Measurements from ENCODE around the gene GFRA1. TPM values are rescaled to one million over a fixed set of nuclear protein-coding genes. Genes with fewer than 3 reads are reported as not detected.

Gene GFRA1
- polyA plus RNA-seq, 1 donor (not counting 4 experiments of a cell fraction or from before 2014, with no cell fraction given): not detected

GRCh38 chr10:116178086-116178605 is 94.9 kb downstream of the GFRA1 start:
- H2AFZ ChIP-seq (ENCODE audit: control insufficient read depth, low read length): no peak overlapping the region
- no peaks in the 10 kb centered on the region for H3K9me1 ChIP-seq (ENCODE audit: control insufficient read depth, extremely low read depth, insufficient read depth, low read length)
- FAIRE-seq: no peak
- no peak overlapping the region for H3K27ac ChIP-seq (ENCODE audit: control insufficient read depth, insufficient read depth, low read length)
- H3K4me3 ChIP-seq (ENCODE audit: control insufficient read depth in 2 of 3, extremely low read depth in 1 of 3, insufficient read depth in 2 of 3, low read depth in 1 of 3, low read length in 3 of 3): no peak overlapping the region
- TF ChIP-seq EZH2 (IDR thresholded peaks at IDR 0.05; ENCODE audit: low read length): no peak
- TF ChIP-seq, protein P1, sequence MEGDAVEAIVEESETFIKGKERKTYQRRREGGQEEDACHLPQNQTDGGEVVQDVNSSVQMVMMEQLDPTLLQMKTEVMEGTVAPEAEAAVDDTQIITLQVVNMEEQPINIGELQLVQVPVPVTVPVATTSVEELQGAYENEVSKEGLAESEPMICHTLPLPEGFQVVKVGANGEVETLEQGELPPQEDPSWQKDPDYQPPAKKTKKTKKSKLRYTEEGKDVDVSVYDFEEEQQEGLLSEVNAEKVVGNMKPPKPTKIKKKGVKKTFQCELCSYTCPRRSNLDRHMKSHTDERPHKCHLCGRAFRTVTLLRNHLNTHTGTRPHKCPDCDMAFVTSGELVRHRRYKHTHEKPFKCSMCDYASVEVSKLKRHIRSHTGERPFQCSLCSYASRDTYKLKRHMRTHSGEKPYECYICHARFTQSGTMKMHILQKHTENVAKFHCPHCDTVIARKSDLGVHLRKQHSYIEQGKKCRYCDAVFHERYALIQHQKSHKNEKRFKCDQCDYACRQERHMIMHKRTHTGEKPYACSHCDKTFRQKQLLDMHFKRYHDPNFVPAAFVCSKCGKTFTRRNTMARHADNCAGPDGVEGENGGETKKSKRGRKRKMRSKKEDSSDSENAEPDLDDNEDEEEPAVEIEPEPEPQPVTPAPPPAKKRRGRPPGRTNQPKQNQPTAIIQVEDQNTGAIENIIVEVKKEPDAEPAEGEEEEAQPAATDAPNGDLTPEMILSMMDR (optimal IDR thresholded peaks at IDR 0.05 in 1 of 3, IDR thresholded peaks at IDR 0.05 in 1 of 3, conservative IDR thresholded peaks at IDR 0.05 in 1 of 3; ENCODE audit: extremely low read depth in 1 of 3, insufficient read depth in 2 of 3, low read length in 3 of 3): no peak
- dilution Hi-C loops (cut with MboI; ENCODE audit: extremely low pct_ligation_motif_present, low sequenced_read_pairs): no loop called here
- H3K4me2 ChIP-seq (ENCODE audit: control insufficient read depth, extremely low read depth, insufficient read depth, low read depth, low read length): no peak overlapping the region
- no peaks in the 10 kb centered on the region for H3K9me3 ChIP-seq (ENCODE audit: control insufficient read depth, low read depth, low read length)
- no peaks in the 10 kb centered on the region for H4K20me1 ChIP-seq (ENCODE audit: control insufficient read depth, extremely low read depth, insufficient read depth, low read length)
- H3K9ac ChIP-seq (ENCODE audit: control insufficient read depth, extremely low read depth, insufficient read depth, low read length): no peak overlapping the region
- no peaks in the 10 kb centered on the region for H3K27me3 ChIP-seq (ENCODE audit: control insufficient read depth, extremely low read depth, insufficient read depth, low read length)
- no peaks in the 10 kb centered on the region for H3K79me2 ChIP-seq (ENCODE audit: control insufficient read depth, insufficient read depth, low read length)
- no peaks in the 10 kb centered on the region for H3K4me1 ChIP-seq (ENCODE audit: control insufficient read depth, extremely low read depth, insufficient read depth, low read length)
- no peak for DNase-seq (ENCODE audit: low read depth, low spot score)
- H3K36me3 ChIP-seq (ENCODE audit: control insufficient read depth in 2 of 2, extremely low read depth in 1 of 2, insufficient read depth in 2 of 2, low read length in 2 of 2): no peaks in the 10 kb centered on the region

- Histone ChIP-seq H3K27me3 (ENCODE audit: control insufficient read depth, extremely low read depth, insufficient read depth, low read length) (no peaks in the 10 kb centered on the region), H3K4me3 (ENCODE audit: control insufficient read depth in 2 of 3, extremely low read depth in 1 of 3, insufficient read depth in 2 of 3, low read depth in 1 of 3, low read length in 3 of 3) (no peak overlapping the region), H3K9me3 (ENCODE audit: control insufficient read depth, low read depth, low read length) (no peaks in the 10 kb centered on the region), H2AFZ (ENCODE audit: control insufficient read depth, low read length) (no peak overlapping the region), H3K4me2 (ENCODE audit: control insufficient read depth, extremely low read depth, insufficient read depth, low read depth, low read length) (no peak overlapping the region), H3K27ac (ENCODE audit: control insufficient read depth, insufficient read depth, low read length) (no peak overlapping the region), H3K36me3 (ENCODE audit: control insufficient read depth in 2 of 2, extremely low read depth in 1 of 2, insufficient read depth in 2 of 2, low read length in 2 of 2) (no peaks in the 10 kb centered on the region), H4K20me1 (ENCODE audit: control insufficient read depth, extremely low read depth, insufficient read depth, low read length) (no peaks in the 10 kb centered on the region), H3K79me2 (ENCODE audit: control insufficient read depth, insufficient read depth, low read length) (no peaks in the 10 kb centered on the region), H3K9me1 (ENCODE audit: control insufficient read depth, extremely low read depth, insufficient read depth, low read length) (no peaks in the 10 kb centered on the region), H3K9ac (ENCODE audit: control insufficient read depth, extremely low read depth, insufficient read depth, low read length) (no peak overlapping the region), H3K4me1 (ENCODE audit: control insufficient read depth, extremely low read depth, insufficient read depth, low read length) (no peaks in the 10 kb centered on the region)
- TF ChIP-seq, protein P1 (optimal IDR thresholded peaks at IDR 0.05 in 1 of 3, IDR thresholded peaks at IDR 0.05 in 1 of 3, conservative IDR thresholded peaks at IDR 0.05 in 1 of 3; ENCODE audit: extremely low read depth in 1 of 3, insufficient read depth in 2 of 3, low read length in 3 of 3): no peak
- TF ChIP-seq EZH2 (IDR thresholded peaks at IDR 0.05; ENCODE audit: low read length): no peak
- DNase-seq (ENCODE audit: low read depth, low spot score): no peak
- FAIRE-seq: no peak
- dilution Hi-C loops (cut with MboI; ENCODE audit: extremely low pct_ligation_motif_present, low sequenced_read_pairs): no loop called here
Observed at GRCh38 chr10:116175231-116175630, 97.8 kb downstream of the GFRA1 start.
